ENCODE results near the gene PRDM15. TPM values are rescaled to one million over a fixed set of nuclear protein-coding genes. Genes with fewer than 3 reads are reported as not detected.

Gene PRDM15
- total RNA-seq, 1 donor from 2014 or later, result 4.9 TPM

GRCh38 chr21:41925767-41926116 is 46.6 kb upstream of the PRDM15 start:
- DNase-seq (ENCODE audit: low read depth), result no peak
- H3K4me3 ChIP-seq (ENCODE audit: low read depth, low read length), result peak overlapping the region; percentile 57
- TF ChIP-seq CTCF (conservative IDR thresholded peaks at IDR 0.05; ENCODE audit: low read depth, low read length), result no peak

- TF ChIP-seq CTCF (conservative IDR thresholded peaks at IDR 0.05; ENCODE audit: low read depth, low read length), result no peak
- no peak for DNase-seq (ENCODE audit: low read depth)
- H3K4me3 ChIP-seq (ENCODE audit: low read depth, low read length), result no peak overlapping the region
Measured at GRCh38 chr21:41924368-41924754, 45.2 kb upstream of the PRDM15 start.

- DNase-seq (ENCODE audit: low read depth), result no peak
- no peak for TF ChIP-seq CTCF (conservative IDR thresholded peaks at IDR 0.05; ENCODE audit: low read depth, low read length)
- no peak overlapping the region for H3K4me3 ChIP-seq (ENCODE audit: low read depth, low read length)
Measured at GRCh38 chr21:41923631-41924367, 44.7 kb upstream of the PRDM15 start.

GRCh38 chr21:41923186-41923585 is 44.0 kb upstream of the PRDM15 start:
- no peak for DNase-seq (ENCODE audit: low read depth)
- no peak overlapping the region for H3K4me3 ChIP-seq (ENCODE audit: low read depth, low read length)
- no peak for TF ChIP-seq CTCF (conservative IDR thresholded peaks at IDR 0.05; ENCODE audit: low read depth, low read length)

- H3K4me3 ChIP-seq (ENCODE audit: low read depth, low read length), result no peak overlapping the region
- no peak for TF ChIP-seq CTCF (conservative IDR thresholded peaks at IDR 0.05; ENCODE audit: low read depth, low read length)
- no peak for DNase-seq (ENCODE audit: low read depth)
Measured at GRCh38 chr21:41921021-41921420, 41.9 kb upstream of the PRDM15 start.

- TF ChIP-seq CTCF (conservative IDR thresholded peaks at IDR 0.05; ENCODE audit: low read depth, low read length), result no peak
- H3K4me3 ChIP-seq (ENCODE audit: low read depth, low read length), result no peak overlapping the region
- no peak for DNase-seq (ENCODE audit: low read depth)
Measured at GRCh38 chr21:41920476-41920875, 41.3 kb upstream of the PRDM15 start.
